OCI-LY1 (cell line): ENCODE results near the gene ACAP3.

Experiments
- H2AFZ ChIP-seq: fragments of 200-600 bp; sonication (generic), shearing (Covaris generic); 2 replicates; pipeline ENCODE4 v1.6.0; 2014; ENCODE audit warnings: antibody characterized with exemption, mild to moderate bottlenecking, low read length
- H3F3A ChIP-seq: fragments of 200-600 bp; sonication (generic), shearing (Covaris generic); 2 replicates; pipeline ENCODE4 v1.6.0; 2014; ENCODE audit warnings: mild to moderate bottlenecking, antibody characterized with exemption, low read length, moderate library complexity; ENCODE audit not compliant: insufficient read depth
- H3K27ac ChIP-seq: fragments of 200-600 bp; sonication (generic); 2 replicates; pipeline ENCODE4 v1.5.1; 2014; ENCODE audit warnings: low read length, mixed run types, mild to moderate bottlenecking, low read depth; ENCODE audit not compliant: poor library complexity, severe bottlenecking
- H3K27me3 ChIP-seq: fragments of 200-600 bp; sonication (generic); 2 replicates; pipeline ENCODE4 v1.6.0; 2014; ENCODE audit warnings: antibody characterized with exemption, mild to moderate bottlenecking, low read length, moderate library complexity; ENCODE audit not compliant: insufficient read depth
- H3K36me3 ChIP-seq: fragments of 200-600 bp; sonication (generic); 2 replicates; pipeline ENCODE4 v1.6.1; 2014; ENCODE audit warnings: mild to moderate bottlenecking, antibody characterized with exemption, low read length, moderate library complexity, mixed read lengths; ENCODE audit not compliant: insufficient read depth
- H3K4me1 ChIP-seq: fragments of 200-600 bp; sonication (generic); 2 replicates; pipeline ENCODE4 v1.5.1; 2014; ENCODE audit warnings: mild to moderate bottlenecking, low read length, moderate library complexity; ENCODE audit not compliant: insufficient read depth, severe bottlenecking
- H3K4me2 ChIP-seq: fragments of 200-600 bp; sonication (generic), shearing (Covaris generic); 2 replicates; pipeline ENCODE4 v1.6.1; 2014; ENCODE audit warnings: low read length
- H3K4me3 ChIP-seq: fragments of 200-600 bp; sonication (generic); 2 replicates; pipeline ENCODE4 v1.5.1; 2014; ENCODE audit warnings: low read length, low read depth, mild to moderate bottlenecking, mixed read lengths; ENCODE audit not compliant: poor library complexity, severe bottlenecking
- H3K79me2 ChIP-seq: fragments of 200-600 bp; shearing (Covaris generic); 2 replicates; pipeline ENCODE4 v1.6.1; 2016; ENCODE audit warnings: mixed run types, low read length, mixed read lengths; ENCODE audit not compliant: insufficient read depth
- H3K9ac ChIP-seq: fragments of 200-600 bp; sonication (generic), shearing (Covaris generic); 2 replicates; pipeline ENCODE4 v1.6.1; 2014; ENCODE audit warnings: mild to moderate bottlenecking, low read length, mixed read lengths
- H3K9me2 ChIP-seq: fragments of 200-600 bp; sonication (generic), shearing (Covaris generic); 2 replicates; pipeline ENCODE4 v1.6.1; 2014; ENCODE audit warnings: low read depth, mild to moderate bottlenecking, low read length, mixed read lengths
- H3K9me3 ChIP-seq: fragments of 200-600 bp; shearing (Covaris generic); 2 replicates; pipeline ENCODE4 v1.6.1; 2014; ENCODE audit warnings: low read length, mixed read lengths
- H4K20me1 ChIP-seq: fragments of 200-600 bp; sonication (generic), shearing (Covaris generic); 2 replicates; pipeline ENCODE4 v1.6.0; 2016; ENCODE audit warnings: mild to moderate bottlenecking, low read length; ENCODE audit not compliant: insufficient read depth
- EZH2 ChIP-seq: fragments of 200-600 bp; sonication (generic), shearing (Covaris generic); IDR thresholded peaks from 2 replicates; pipeline ENCODE4 v1.8.0; 2017; ENCODE audit warnings: borderline replicate concordance, mixed run types, mild to moderate bottlenecking, antibody characterized with exemption, low read length, moderate library complexity, mixed read lengths
- TF ChIP-seq, protein P1 (sequence below): fragments of 200-600 bp; sonication (generic), shearing (Covaris generic); IDR thresholded peaks from 2 replicates; pipeline ENCODE4 v1.5.1; 2017; ENCODE audit warnings: mild to moderate bottlenecking, antibody characterized with exemption, low read length, moderate library complexity, mixed read lengths

ACAP3 gene

DNA sequence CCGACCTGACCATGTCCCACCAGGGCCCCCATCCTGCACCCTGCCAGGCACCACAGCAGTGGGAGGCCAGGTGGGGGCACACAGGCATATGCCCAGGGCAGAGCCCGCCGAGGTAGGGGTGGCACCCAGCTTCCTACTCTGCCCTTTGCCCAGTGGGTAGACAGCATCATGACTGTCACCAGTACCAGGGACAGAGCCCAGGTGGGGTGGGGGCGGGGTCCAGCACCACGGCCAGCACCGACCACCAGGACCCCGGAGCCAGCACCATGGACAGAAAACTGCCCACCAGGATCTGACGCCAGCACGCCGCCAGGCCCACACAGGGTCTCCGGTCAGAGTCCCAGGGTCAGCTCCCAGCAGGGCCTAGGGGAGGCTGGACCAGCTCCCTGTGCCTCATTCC lies 27.1 kb upstream of the ACAP3 start:
- no peak overlapping the region for H3K9ac ChIP-seq
- H3K79me2 ChIP-seq, result no peaks in the 10 kb centered on the region
- no peaks in the 10 kb centered on the region; the same call in 1 of the 2 replicates for H3K36me3 ChIP-seq
- no peak overlapping the region for H2AFZ ChIP-seq
- no peak overlapping the region for H3K27ac ChIP-seq
- no peak overlapping the region for H3K4me2 ChIP-seq
- H3K9me2 ChIP-seq, result no peaks in the 10 kb centered on the region
- H3F3A ChIP-seq, result no peaks in the 10 kb centered on the region
- H4K20me1 ChIP-seq, result no peaks in the 10 kb centered on the region
- TF ChIP-seq EZH2, result no peak
- TF ChIP-seq, protein P1, sequence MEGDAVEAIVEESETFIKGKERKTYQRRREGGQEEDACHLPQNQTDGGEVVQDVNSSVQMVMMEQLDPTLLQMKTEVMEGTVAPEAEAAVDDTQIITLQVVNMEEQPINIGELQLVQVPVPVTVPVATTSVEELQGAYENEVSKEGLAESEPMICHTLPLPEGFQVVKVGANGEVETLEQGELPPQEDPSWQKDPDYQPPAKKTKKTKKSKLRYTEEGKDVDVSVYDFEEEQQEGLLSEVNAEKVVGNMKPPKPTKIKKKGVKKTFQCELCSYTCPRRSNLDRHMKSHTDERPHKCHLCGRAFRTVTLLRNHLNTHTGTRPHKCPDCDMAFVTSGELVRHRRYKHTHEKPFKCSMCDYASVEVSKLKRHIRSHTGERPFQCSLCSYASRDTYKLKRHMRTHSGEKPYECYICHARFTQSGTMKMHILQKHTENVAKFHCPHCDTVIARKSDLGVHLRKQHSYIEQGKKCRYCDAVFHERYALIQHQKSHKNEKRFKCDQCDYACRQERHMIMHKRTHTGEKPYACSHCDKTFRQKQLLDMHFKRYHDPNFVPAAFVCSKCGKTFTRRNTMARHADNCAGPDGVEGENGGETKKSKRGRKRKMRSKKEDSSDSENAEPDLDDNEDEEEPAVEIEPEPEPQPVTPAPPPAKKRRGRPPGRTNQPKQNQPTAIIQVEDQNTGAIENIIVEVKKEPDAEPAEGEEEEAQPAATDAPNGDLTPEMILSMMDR, result no peak
- H3K27me3 ChIP-seq, result no peaks in the 10 kb centered on the region
- no peaks in the 10 kb centered on the region for H3K4me1 ChIP-seq
- no peaks in the 10 kb centered on the region for H3K9me3 ChIP-seq
- no peak overlapping the region for H3K4me3 ChIP-seq

DNA sequence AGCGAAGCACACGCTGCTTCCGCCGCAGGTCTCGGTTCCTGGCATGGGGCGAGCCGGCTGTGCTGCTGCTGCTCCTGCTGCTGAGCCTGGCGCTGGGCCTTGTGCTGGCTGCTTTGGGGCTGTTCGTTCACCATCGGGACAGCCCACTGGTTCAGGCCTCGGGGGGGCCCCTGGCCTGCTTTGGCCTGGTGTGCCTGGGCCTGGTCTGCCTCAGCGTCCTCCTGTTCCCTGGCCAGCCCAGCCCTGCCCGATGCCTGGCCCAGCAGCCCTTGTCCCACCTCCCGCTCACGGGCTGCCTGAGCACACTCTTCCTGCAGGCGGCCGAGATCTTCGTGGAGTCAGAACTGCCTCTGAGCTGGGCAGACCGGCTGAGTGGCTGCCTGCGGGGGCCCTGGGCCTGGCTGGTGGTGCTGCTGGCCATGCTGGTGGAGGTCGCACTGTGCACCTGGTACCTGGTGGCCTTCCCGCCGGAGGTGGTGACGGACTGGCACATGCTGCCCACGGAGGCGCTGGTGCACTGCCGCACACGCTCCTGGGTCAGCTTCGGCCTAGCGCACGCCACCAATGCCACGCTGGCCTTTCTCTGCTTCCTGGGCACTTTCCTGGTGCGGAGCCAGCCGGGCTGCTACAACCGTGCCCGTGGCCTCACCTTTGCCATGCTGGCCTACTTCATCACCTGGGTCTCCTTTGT lies 26.0 kb upstream of the ACAP3 start:
- no peak overlapping the region for H3K9ac ChIP-seq
- no peaks in the 10 kb centered on the region for H3K9me2 ChIP-seq
- no peaks in the 10 kb centered on the region for H3F3A ChIP-seq
- no peaks in the 10 kb centered on the region for H3K27me3 ChIP-seq
- no peak overlapping the region for H3K27ac ChIP-seq
- H3K4me2 ChIP-seq, result no peak overlapping the region
- no peaks in the 10 kb centered on the region for H3K4me1 ChIP-seq
- H3K9me3 ChIP-seq, result no peaks in the 10 kb centered on the region
- no peak overlapping the region for H3K4me3 ChIP-seq
- no peak for TF ChIP-seq EZH2
- TF ChIP-seq, protein P1, result no peak
- no peaks in the 10 kb centered on the region for H3K79me2 ChIP-seq
- H4K20me1 ChIP-seq, result no peaks in the 10 kb centered on the region
- H3K36me3 ChIP-seq, result no peaks in the 10 kb centered on the region; the same call in 1 of the 2 replicates
- no peak overlapping the region for H2AFZ ChIP-seq

DNA sequence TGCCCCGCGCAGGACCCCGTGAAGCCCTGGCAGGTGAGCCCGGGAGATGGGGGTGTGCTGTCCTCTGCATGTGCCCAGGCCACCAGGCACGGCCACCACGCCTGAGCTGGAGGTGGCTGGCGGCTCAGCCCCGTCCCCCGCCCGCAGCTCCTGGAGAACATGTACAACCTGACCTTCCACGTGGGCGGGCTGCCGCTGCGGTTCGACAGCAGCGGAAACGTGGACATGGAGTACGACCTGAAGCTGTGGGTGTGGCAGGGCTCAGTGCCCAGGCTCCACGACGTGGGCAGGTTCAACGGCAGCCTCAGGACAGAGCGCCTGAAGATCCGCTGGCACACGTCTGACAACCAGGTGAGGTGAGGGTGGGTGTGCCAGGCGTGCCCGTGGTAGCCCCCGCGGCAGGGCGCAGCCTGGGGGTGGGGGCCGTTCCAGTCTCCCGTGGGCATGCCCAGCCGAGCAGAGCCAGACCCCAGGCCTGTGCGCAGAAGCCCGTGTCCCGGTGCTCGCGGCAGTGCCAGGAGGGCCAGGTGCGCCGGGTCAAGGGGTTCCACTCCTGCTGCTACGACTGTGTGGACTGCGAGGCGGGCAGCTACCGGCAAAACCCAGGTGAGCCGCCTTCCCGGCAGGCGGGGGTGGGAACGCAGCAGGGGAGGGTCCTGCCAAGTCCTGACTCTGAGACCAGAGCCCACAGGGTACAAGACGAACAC lies 25.2 kb upstream of the ACAP3 start:
- Histone ChIP-seq H3K9me3 (no peaks in the 10 kb centered on the region), H3K27me3 (no peaks in the 10 kb centered on the region), H3K9me2 (no peaks in the 10 kb centered on the region), H4K20me1 (no peaks in the 10 kb centered on the region), H3K9ac (no peak overlapping the region), H3K4me2 (no peak overlapping the region), H3K27ac (no peak overlapping the region), H3K79me2 (no peaks in the 10 kb centered on the region), H3K4me3 (no peak overlapping the region), H3F3A (no peaks in the 10 kb centered on the region), H3K36me3 (no peaks in the 10 kb centered on the region; the same call in 1 of the 2 replicates), H3K4me1 (no peaks in the 10 kb centered on the region), H2AFZ (no peak overlapping the region)
- TF ChIP-seq, protein P1, result no peak
- TF ChIP-seq EZH2, result no peak
